Measurements from ENCODE around the gene UBE2E2. TPM values are rescaled to one million over a fixed set of nuclear protein-coding genes. Genes with fewer than 3 reads are reported as not detected.

Gene UBE2E2
- total RNA-seq, 2 donors from 2014 or later: 6.4 to 9.6 TPM

DNA sequence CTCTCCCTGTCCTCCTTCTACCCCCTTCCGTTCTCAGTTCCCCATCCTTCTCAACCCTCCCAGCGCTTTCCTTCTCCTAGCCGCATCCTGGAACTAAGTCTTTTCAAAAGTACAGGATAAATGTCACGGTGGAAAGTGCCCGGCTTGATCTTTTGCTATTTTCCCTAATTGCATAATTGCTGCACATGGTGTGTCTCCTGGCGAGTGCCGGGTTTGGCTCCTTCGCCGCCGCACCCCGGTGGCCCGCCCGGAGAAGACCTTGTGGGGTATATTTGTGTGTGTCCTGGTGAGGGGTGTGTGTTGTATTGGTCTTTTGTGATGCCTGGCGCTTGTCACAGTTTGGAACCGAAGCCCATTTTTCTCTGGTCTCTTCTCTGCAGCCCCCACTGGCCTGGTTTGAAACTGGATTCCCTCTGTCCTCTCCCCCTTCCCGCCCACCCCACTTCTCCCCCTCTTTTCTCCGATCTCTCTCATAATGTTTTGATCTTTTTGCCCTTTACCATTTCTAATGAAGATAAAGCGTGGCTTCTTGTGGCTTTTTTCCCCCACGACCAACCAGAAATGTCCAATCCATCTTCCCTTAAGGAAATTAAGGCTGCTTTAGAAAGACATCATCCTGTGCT lies 692 bp downstream of the UBE2E2 start:
- H3K36me3 Mint-ChIP-seq: peaks cover 10% of the 10 kb centered on the region
- H3K9me3 Mint-ChIP-seq: no peaks in the 10 kb centered on the region
- peak overlapping the region; percentile 40 to 64 for H3K27ac Mint-ChIP-seq
- ATAC-seq (no peak), DNase-seq (ENCODE audit: low spot score) (no peak)
- peak overlapping the region; percentile 86 for H3K4me3 Mint-ChIP-seq
- peaks cover 18 to 23% of the 10 kb centered on the region in 2 donors for H3K4me1 Mint-ChIP-seq (ENCODE audit: low read depth in 2 of 2)
- peaks cover 32 to 37% of the 10 kb centered on the region in 2 donors for H3K27me3 Mint-ChIP-seq

DNA sequence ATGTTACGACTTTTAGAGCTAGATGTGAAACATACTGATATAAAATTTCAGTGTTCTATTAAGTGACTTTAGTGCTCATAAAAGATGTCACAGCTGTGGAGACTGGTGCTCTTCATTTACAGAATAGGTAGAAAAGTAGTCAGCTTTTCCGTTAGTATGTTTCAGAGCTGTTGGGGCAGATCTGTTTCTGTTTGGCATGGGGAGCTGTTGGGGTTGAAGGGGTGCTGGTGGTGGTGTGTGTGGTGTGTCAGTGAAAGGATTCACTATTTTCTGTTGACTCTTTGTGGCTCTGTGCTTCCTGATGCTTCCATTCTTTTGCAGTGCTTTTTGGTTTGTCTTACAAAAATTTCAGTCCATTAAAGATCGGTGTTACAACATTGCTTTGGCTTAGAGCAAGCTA lies 3.2 kb downstream of the UBE2E2 start:
- no peak overlapping the region for H3K27ac Mint-ChIP-seq
- no peak overlapping the region for H3K4me3 Mint-ChIP-seq
- H3K36me3 Mint-ChIP-seq: peaks cover 10% of the 10 kb centered on the region
- peaks cover 15 to 20% of the 10 kb centered on the region in 2 donors for H3K4me1 Mint-ChIP-seq (ENCODE audit: low read depth in 2 of 2)
- ATAC-seq (no peak), DNase-seq (ENCODE audit: low spot score) (no peak)
- no peaks in the 10 kb centered on the region for H3K9me3 Mint-ChIP-seq
- peaks cover 30 to 39% of the 10 kb centered on the region in 2 donors for H3K27me3 Mint-ChIP-seq

DNA sequence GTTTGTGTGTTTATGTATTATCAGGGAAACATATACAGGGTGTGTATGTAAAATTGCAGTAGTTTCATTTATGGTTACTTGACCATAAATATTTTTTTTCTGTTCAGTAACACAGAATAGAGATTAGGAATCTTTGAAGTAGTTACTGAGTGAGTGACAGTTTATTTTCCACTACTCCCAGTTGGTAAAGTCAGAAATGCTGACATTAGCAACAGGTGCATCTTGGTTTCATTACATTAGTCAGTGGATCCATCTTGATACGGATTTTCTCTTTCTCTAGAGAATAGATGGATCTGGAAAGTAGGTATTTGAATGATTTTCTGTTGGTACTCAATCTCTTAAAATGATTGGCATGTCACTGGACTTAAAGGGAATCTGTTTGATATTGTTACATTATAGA lies 6.0 kb downstream of the UBE2E2 start:
- Mint-ChIP-seq H3K4me1 (ENCODE audit: low read depth in 2 of 2) (peaks cover 5% of the 10 kb centered on the region in 2 donors), H3K27ac (no peak overlapping the region), H3K9me3 (no peaks in the 10 kb centered on the region), H3K36me3 (peaks cover 4% of the 10 kb centered on the region), H3K4me3 (no peak overlapping the region), H3K27me3 (peaks cover 21 to 27% of the 10 kb centered on the region in 2 donors)
- DNase-seq (ENCODE audit: low spot score) (no peak), ATAC-seq (no peak)

GRCh38 chr3:23209747-23210487 lies 6.8 kb downstream of the UBE2E2 start:
- DNase-seq (ENCODE audit: low spot score): no peak
- no peaks in the 10 kb centered on the region for H3K9me3 Mint-ChIP-seq
- no peak overlapping the region for H3K27ac Mint-ChIP-seq
- H3K36me3 Mint-ChIP-seq: no peaks in the 10 kb centered on the region
- H3K4me1 Mint-ChIP-seq (ENCODE audit: low read depth in 2 of 2): no peaks in the 10 kb centered on the region
- no peak for ATAC-seq
- H3K4me3 Mint-ChIP-seq: no peak overlapping the region
- peaks cover 19% of the 10 kb centered on the region in 2 donors for H3K27me3 Mint-ChIP-seq

DNA sequence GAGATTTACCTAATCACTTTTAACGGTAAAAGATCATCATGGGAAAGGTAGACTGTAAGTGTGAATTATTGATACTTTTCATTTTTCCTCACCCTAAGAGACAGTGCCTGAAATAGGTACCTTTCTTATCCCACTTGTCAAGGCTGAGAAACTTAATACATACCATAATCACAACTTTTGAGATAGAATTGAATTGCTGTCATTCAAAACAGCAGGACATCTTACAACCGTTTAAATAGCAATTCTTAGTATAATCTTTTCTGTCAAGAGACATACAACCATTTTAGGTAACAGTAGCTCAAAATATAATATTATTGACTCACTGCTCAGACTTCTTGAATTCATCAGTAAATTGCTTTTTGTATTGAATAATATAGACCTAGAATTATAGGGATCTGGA lies 10.7 kb downstream of the UBE2E2 start:
- DNase-seq (ENCODE audit: low spot score): no peak
- Mint-ChIP-seq H3K9me3 (no peaks in the 10 kb centered on the region), H3K36me3 (no peaks in the 10 kb centered on the region), H3K27me3 (peaks cover 12 to 18% of the 10 kb centered on the region in 2 donors), H3K4me3 (no peak overlapping the region), H3K4me1 (ENCODE audit: low read depth in 2 of 2) (no peaks in the 10 kb centered on the region), H3K27ac (no peak overlapping the region)
- no peak for ATAC-seq

DNA sequence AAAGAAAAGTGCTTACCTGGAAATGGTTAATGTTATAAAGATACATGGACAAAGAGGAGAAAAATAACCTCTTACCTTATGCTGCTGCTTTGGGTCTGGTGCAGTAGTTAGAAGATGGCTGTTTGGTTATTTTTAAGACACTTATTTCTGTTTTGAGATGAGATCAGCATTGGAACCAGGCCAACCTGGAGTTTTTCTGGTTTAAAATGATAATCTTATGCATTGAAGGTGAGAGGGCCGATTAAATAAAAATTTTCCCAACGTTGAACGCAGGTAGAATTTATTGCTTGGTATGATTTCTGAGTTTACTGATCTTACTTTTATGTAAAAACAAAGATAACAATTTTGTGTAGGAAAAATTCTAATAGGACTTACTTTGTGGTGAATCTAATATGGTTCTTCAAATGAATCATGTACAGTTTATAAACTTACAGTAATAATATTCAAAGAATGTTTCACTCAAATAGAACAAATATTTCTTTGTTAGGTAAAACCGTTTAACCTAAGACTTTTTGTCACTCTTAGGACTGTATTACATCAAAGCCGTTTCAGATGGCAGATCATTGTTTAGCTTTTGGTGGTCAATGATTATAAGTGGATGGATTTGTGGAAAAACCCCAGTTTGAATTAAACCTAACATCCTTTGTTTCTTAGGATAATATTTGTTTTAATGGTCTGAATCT lies 14.9 kb downstream of the UBE2E2 start:
- H3K4me1 Mint-ChIP-seq (ENCODE audit: low read depth in 2 of 2): no peaks in the 10 kb centered on the region
- H3K27ac Mint-ChIP-seq: no peak overlapping the region
- peaks cover 5% of the 10 kb centered on the region for H3K9me3 Mint-ChIP-seq
- H3K4me3 Mint-ChIP-seq: no peak overlapping the region
- H3K27me3 Mint-ChIP-seq: peaks cover 6 to 10% of the 10 kb centered on the region in 2 donors
- H3K36me3 Mint-ChIP-seq: no peaks in the 10 kb centered on the region
- ATAC-seq (no peak), DNase-seq (ENCODE audit: low spot score) (no peak)

- Mint-ChIP-seq H3K36me3 (no peaks in the 10 kb centered on the region), H3K9me3 (peaks cover 9% of the 10 kb centered on the region), H3K27me3 (peaks cover 6 to 10% of the 10 kb centered on the region in 2 donors), H3K4me3 (no peak overlapping the region), H3K4me1 (ENCODE audit: low read depth in 2 of 2) (no peaks in the 10 kb centered on the region), H3K27ac (no peak overlapping the region)
- no peak for DNase-seq (ENCODE audit: low spot score)
- no peak for ATAC-seq
These were observed 16.0 kb downstream of the UBE2E2 start for GRCh38 chr3:23219117-23219516.

- no peak for ATAC-seq
- no peak overlapping the region for H3K4me3 Mint-ChIP-seq
- DNase-seq (ENCODE audit: low spot score): no peak
- H3K9me3 Mint-ChIP-seq: peaks cover 12% of the 10 kb centered on the region
- peaks cover 6 to 10% of the 10 kb centered on the region in 2 donors for H3K27me3 Mint-ChIP-seq
- no peaks in the 10 kb centered on the region for H3K4me1 Mint-ChIP-seq (ENCODE audit: low read depth in 2 of 2)
- H3K27ac Mint-ChIP-seq: no peak overlapping the region
- H3K36me3 Mint-ChIP-seq: peaks cover 4% of the 10 kb centered on the region
These were observed 16.4 kb downstream of the UBE2E2 start for GRCh38 chr3:23219552-23219951.

- H3K4me3 Mint-ChIP-seq: no peak overlapping the region
- DNase-seq (ENCODE audit: low spot score): no peak
These were observed 18.0 kb downstream of the UBE2E2 start for GRCh38 chr3:23221136-23221535.

DNA sequence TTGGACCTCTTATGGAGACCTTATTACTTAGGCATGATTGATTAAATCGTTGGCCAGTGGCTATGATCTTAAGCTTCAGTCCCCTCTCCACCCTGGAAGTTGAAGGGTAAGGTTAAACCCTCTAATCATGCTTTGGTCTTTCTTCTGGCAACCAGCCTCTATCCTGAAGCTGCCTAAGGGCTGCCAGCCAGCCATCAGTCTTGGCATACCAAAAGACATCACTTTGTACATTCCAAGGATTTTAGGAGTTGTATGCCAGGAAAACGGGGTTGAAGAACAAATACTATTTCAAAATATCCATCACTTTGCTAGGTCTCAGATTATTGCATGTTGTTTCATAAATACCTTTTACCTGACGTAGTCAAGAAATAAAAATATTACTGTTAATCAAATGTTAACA lies 28.9 kb downstream of the UBE2E2 start:
- Mint-ChIP-seq H3K9me3 (peaks cover 4% of the 10 kb centered on the region), H3K4me3 (no peak overlapping the region), H3K27ac (no peak overlapping the region)

More at GRCh38 chr3:23221136-23221535, 18.0 kb downstream of the UBE2E2 start:
- Mint-ChIP-seq H3K9me3 (peaks cover 13% of the 10 kb centered on the region), H3K36me3 (peaks cover 6% of the 10 kb centered on the region), H3K4me1 (ENCODE audit: low read depth in 2 of 2) (no peaks in the 10 kb centered on the region), H3K27ac (no peak overlapping the region), H3K27me3 (peaks cover 0 to 4% of the 10 kb centered on the region in 2 donors)
- no peak for ATAC-seq

DNA sequence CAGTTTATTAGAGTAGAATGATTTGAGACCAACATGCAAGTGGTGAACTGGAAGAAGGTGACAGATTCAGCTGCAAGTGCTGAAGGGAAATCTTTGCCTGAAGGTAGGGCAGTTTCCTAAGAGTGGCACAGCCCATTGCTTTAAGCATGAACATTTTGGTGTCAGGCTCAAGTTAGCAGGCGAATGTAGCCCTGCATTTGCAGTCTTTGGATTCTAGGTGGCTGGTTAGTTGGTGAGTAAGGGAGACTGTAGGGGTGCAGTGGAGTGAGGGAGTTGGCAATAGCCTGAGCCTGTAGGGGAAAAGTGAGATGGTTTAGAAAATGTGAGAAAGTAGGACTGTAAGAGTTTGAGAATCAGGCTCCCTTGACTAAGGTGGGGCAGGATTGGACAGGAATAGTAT lies 29.7 kb downstream of the UBE2E2 start:
- H3K27ac Mint-ChIP-seq: no peak overlapping the region
- peaks cover 0 to 3% of the 10 kb centered on the region in 2 donors for H3K4me1 Mint-ChIP-seq (ENCODE audit: low read depth in 2 of 2)
- no peak for ATAC-seq
- H3K36me3 Mint-ChIP-seq: no peaks in the 10 kb centered on the region
- peaks cover 4% of the 10 kb centered on the region for H3K9me3 Mint-ChIP-seq
- no peak overlapping the region for H3K4me3 Mint-ChIP-seq
- peaks cover 0 to 14% of the 10 kb centered on the region in 2 donors for H3K27me3 Mint-ChIP-seq
- DNase-seq (ENCODE audit: low spot score): no peak

More for the DNA sequence above, 28.9 kb downstream of the UBE2E2 start:
- Mint-ChIP-seq H3K27me3 (peaks cover 0 to 14% of the 10 kb centered on the region in 2 donors), H3K4me1 (ENCODE audit: low read depth in 2 of 2) (peaks cover 0 to 3% of the 10 kb centered on the region in 2 donors), H3K36me3 (no peaks in the 10 kb centered on the region)
- ATAC-seq (no peak), DNase-seq (ENCODE audit: low spot score) (no peak)

- peaks cover 0 to 3% of the 10 kb centered on the region in 2 donors for H3K4me1 Mint-ChIP-seq (ENCODE audit: low read depth in 2 of 2)
- H3K27ac Mint-ChIP-seq: no peak overlapping the region
- H3K9me3 Mint-ChIP-seq: peaks cover 4% of the 10 kb centered on the region
- no peaks in the 10 kb centered on the region for H3K36me3 Mint-ChIP-seq
- peaks cover 0 to 14% of the 10 kb centered on the region in 2 donors for H3K27me3 Mint-ChIP-seq
- DNase-seq (ENCODE audit: low spot score) (no peak), ATAC-seq (no peak)
- no peak overlapping the region for H3K4me3 Mint-ChIP-seq
These were observed 32.1 kb downstream of the UBE2E2 start for GRCh38 chr3:23235264-23235663.

DNA sequence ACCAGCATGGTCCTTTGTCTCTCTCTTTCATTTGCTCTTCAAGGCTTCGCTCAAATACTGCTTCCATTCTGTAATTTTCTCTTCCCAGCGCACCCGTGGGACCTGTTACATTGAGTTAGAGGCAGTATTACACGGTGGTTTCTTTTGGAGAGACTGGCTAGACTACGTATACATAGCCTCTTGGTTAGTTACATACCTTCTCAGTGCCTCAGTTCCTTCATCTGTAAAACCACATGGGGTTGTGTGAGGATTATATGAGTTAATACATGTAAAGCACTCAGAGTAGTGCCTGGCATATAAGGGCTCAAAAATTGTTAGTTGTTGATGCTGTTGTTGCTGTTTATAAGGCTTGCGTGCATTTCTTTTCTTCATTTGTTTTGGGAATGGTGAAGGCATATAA lies 33.8 kb downstream of the UBE2E2 start:
- DNase-seq (ENCODE audit: low spot score) (no peak), ATAC-seq (no peak)
- Mint-ChIP-seq H3K27ac (no peak overlapping the region), H3K9me3 (peaks cover 4% of the 10 kb centered on the region), H3K4me1 (ENCODE audit: low read depth in 2 of 2) (peaks cover 0 to 3% of the 10 kb centered on the region in 2 donors), H3K36me3 (no peaks in the 10 kb centered on the region), H3K4me3 (no peak overlapping the region), H3K27me3 (peaks cover 9 to 17% of the 10 kb centered on the region in 2 donors)

DNA sequence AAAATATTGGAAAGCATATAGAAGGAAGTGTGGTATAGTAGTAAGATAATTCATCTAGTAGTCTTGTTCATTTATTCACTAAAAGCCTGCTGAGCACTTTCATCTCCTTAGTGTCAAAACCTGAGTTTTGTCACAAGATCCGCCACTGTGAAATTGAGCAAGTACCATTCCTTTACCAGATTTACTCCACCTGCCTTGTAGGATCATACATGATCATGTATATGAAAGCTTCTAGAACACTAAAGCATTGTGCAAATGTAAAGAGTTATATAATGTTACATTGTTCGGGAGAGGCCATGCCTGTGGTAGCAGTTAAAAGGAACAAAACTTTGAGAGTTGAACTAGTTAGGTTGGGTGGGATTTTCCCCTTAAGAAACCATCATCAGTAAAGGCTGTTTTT lies 35.0 kb downstream of the UBE2E2 start:
- no peak for DNase-seq (ENCODE audit: low spot score)
- H3K4me3 Mint-ChIP-seq: no peak overlapping the region
- peaks cover 4% of the 10 kb centered on the region for H3K9me3 Mint-ChIP-seq
- peaks cover 9 to 13% of the 10 kb centered on the region in 2 donors for H3K27me3 Mint-ChIP-seq
- H3K4me1 Mint-ChIP-seq (ENCODE audit: low read depth in 2 of 2): peaks cover 0 to 3% of the 10 kb centered on the region in 2 donors
- no peak overlapping the region for H3K27ac Mint-ChIP-seq
- no peaks in the 10 kb centered on the region for H3K36me3 Mint-ChIP-seq
- ATAC-seq: no peak

Data from natural killer cell treated with Interleukin-12 subunit alpha and Interleukin-12 subunit beta and Interleukin-15 and Interleukin-18, amount 100 ng/mL, for 72 hours (primary cell).